ENCODE data around the gene TTC4.
"Not testable (repeated sequence)": the region's sequence is repeated elsewhere in the genome, so short reads cannot be mapped to it uniquely, and the experiment has no call there.

TTC4 gene

GRCh38 chr1:54772951-54773350, 57.3 kb downstream of the TTC4 start:
- Histone ChIP-seq H3K4me1 (ENCODE audit: insufficient read depth, low read length) (peaks cover 25% of the 10 kb centered on the region), H3K9ac (ENCODE audit: low read length) (no peak overlapping the region), H3K9me3 (ENCODE audit: low read length) (no peaks in the 10 kb centered on the region), H3K4me3 (ENCODE audit: low read depth in 1 of 2, low read length in 2 of 2) (no peak overlapping the region), H3K36me3 (ENCODE audit: insufficient read depth, low read length) (no peaks in the 10 kb centered on the region), H3K27me3 (ENCODE audit: control insufficient read depth in 1 of 2, insufficient read depth in 2 of 2, low read length in 2 of 2) (no peaks in the 10 kb centered on the region), H3K27ac (ENCODE audit: low read depth, low read length) (no peak overlapping the region)

- H3K27ac ChIP-seq (ENCODE audit: low read depth, low read length), result no peak overlapping the region
- peaks cover 28% of the 10 kb centered on the region for H3K4me1 ChIP-seq (ENCODE audit: insufficient read depth, low read length)
Observed at GRCh38 chr1:54774820-54775498, 59.3 kb downstream of the TTC4 start.

GRCh38 chr1:54775828-54776721, 60.4 kb downstream of the TTC4 start:
- H3K9me3 ChIP-seq (ENCODE audit: low read length); H3K4me3 ChIP-seq (ENCODE audit: low read depth in 1 of 2, low read length in 2 of 2); H3K27me3 ChIP-seq (ENCODE audit: control insufficient read depth in 1 of 2, insufficient read depth in 2 of 2, low read length in 2 of 2); H3K36me3 ChIP-seq (ENCODE audit: insufficient read depth, low read length); H3K9ac ChIP-seq (ENCODE audit: low read length): not testable (repeated sequence)
- H3K4me1 ChIP-seq (ENCODE audit: insufficient read depth, low read length), result peaks cover 28% of the 10 kb centered on the region
- H3K27ac ChIP-seq (ENCODE audit: low read depth, low read length), result peak overlapping the region; percentile 68

More at GRCh38 chr1:54774820-54775498, 59.3 kb downstream of the TTC4 start:
- no peak overlapping the region for H3K9ac ChIP-seq (ENCODE audit: low read length)
- H3K27me3 ChIP-seq (ENCODE audit: control insufficient read depth in 1 of 2, insufficient read depth in 2 of 2, low read length in 2 of 2), result no peaks in the 10 kb centered on the region
- H3K9me3 ChIP-seq (ENCODE audit: low read length), result no peaks in the 10 kb centered on the region
- no peaks in the 10 kb centered on the region for H3K36me3 ChIP-seq (ENCODE audit: insufficient read depth, low read length)
- H3K4me3 ChIP-seq (ENCODE audit: low read depth in 1 of 2, low read length in 2 of 2), result no peak overlapping the region

DNA sequence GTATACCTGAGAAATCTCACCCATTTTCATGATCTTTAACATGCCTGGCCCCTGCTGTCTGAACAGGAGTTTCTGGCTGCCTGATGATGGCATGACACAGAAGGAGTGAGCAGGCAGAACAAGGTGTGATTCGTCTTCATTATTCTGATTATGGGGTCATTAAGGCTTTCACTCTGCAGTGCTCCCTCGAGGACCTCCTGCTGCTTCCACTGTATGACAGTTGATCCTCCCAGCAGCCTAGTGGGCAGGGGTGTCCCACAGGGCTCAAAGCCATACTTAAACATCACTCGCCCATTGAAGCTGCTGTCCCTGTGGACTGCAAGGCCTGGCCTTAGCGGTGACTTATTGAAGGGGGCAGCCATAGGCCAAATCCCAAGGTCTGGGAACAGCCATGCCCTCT, 61.4 kb downstream of the TTC4 start:
- no peaks in the 10 kb centered on the region for H3K36me3 ChIP-seq (ENCODE audit: insufficient read depth, low read length)
- H3K4me1 ChIP-seq (ENCODE audit: insufficient read depth, low read length), result peaks cover 28% of the 10 kb centered on the region
- H3K9ac ChIP-seq (ENCODE audit: low read length), result no peak overlapping the region
- H3K4me3 ChIP-seq (ENCODE audit: low read depth in 1 of 2, low read length in 2 of 2), result no peak overlapping the region
- peak overlapping the region; percentile 21 for H3K27ac ChIP-seq (ENCODE audit: low read depth, low read length)
- no peaks in the 10 kb centered on the region for H3K9me3 ChIP-seq (ENCODE audit: low read length)
- H3K27me3 ChIP-seq (ENCODE audit: control insufficient read depth in 1 of 2, insufficient read depth in 2 of 2, low read length in 2 of 2), result peaks cover 0 to 12% of the 10 kb centered on the region in 2 donors

DNA sequence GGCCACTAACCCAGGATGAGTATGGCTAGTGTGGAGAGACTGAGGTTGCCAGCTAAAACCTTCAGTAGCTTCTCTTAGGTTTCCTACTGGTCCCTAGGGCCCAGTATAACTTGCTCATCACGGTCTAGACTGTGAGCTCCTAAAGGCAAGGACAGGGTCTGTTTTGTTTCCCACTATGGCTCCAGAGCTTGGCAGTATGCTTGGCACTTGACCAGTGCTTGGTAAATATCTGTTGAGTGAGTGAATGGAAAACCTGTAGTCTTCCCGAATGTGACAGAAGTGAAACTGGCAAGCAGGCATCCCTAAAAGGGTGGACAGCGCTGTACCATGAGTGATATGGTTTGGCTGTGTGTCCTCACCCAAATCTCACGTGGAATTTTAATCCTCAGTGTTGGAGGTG, 61.8 kb downstream of the TTC4 start:
- H3K27ac ChIP-seq (ENCODE audit: low read depth, low read length), result peak overlapping the region; percentile 21
- no peaks in the 10 kb centered on the region for H3K9me3 ChIP-seq (ENCODE audit: low read length)
- peaks cover 0 to 12% of the 10 kb centered on the region in 2 donors for H3K27me3 ChIP-seq (ENCODE audit: control insufficient read depth in 1 of 2, insufficient read depth in 2 of 2, low read length in 2 of 2)
- H3K4me3 ChIP-seq (ENCODE audit: low read depth in 1 of 2, low read length in 2 of 2), result peak overlapping the region in 1 of 2 donors; percentile 1
- no peaks in the 10 kb centered on the region for H3K36me3 ChIP-seq (ENCODE audit: insufficient read depth, low read length)
- H3K9ac ChIP-seq (ENCODE audit: low read length), result no peak overlapping the region
- H3K4me1 ChIP-seq (ENCODE audit: insufficient read depth, low read length), result peaks cover 28% of the 10 kb centered on the region

GRCh38 chr1:54781023-54781723, 65.5 kb downstream of the TTC4 start:
- Histone ChIP-seq H3K27me3 (ENCODE audit: control insufficient read depth in 1 of 2, insufficient read depth in 2 of 2, low read length in 2 of 2) (peaks cover 0 to 12% of the 10 kb centered on the region in 2 donors), H3K9me3 (ENCODE audit: low read length) (no peaks in the 10 kb centered on the region), H3K27ac (ENCODE audit: low read depth, low read length) (no peak overlapping the region), H3K4me3 (ENCODE audit: low read depth in 1 of 2, low read length in 2 of 2) (no peak overlapping the region), H3K9ac (ENCODE audit: low read length) (no peak overlapping the region), H3K36me3 (ENCODE audit: insufficient read depth, low read length) (no peaks in the 10 kb centered on the region), H3K4me1 (ENCODE audit: insufficient read depth, low read length) (peaks cover 20% of the 10 kb centered on the region)

GRCh38 chr1:54782156-54782555, 66.5 kb downstream of the TTC4 start:
- Histone ChIP-seq H3K27ac (ENCODE audit: low read depth, low read length) (no peak overlapping the region), H3K9me3 (ENCODE audit: low read length) (no peaks in the 10 kb centered on the region)

DNA sequence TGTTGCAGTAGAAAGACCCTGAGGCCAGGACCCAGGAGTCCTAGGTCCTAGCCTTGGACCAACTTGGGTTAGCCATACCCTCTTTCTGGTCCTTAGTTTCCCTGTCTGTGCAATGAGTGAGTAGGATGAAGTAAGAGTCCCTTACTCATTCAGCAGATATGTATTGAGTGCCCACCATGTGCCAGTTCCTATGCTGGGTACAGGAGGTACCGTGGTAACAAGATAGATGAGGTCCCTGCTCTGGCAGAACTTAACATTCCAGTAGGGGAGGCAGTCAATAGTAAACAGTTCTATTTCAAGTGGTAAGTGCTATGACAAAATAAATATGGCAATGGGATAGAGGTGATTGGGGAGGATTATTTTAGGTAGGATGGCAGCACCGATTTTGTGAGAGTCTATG, 66.9 kb downstream of the TTC4 start:
- peaks cover 0 to 12% of the 10 kb centered on the region in 2 donors for H3K27me3 ChIP-seq (ENCODE audit: control insufficient read depth in 1 of 2, insufficient read depth in 2 of 2, low read length in 2 of 2)
- H3K4me3 ChIP-seq (ENCODE audit: low read depth in 1 of 2, low read length in 2 of 2), result no peak overlapping the region
- H3K4me1 ChIP-seq (ENCODE audit: insufficient read depth, low read length), result peaks cover 6% of the 10 kb centered on the region
- no peak overlapping the region for H3K9ac ChIP-seq (ENCODE audit: low read length)
- no peaks in the 10 kb centered on the region for H3K36me3 ChIP-seq (ENCODE audit: insufficient read depth, low read length)
- H3K27ac ChIP-seq (ENCODE audit: low read depth, low read length), result no peak overlapping the region
- no peaks in the 10 kb centered on the region for H3K9me3 ChIP-seq (ENCODE audit: low read length)

More at GRCh38 chr1:54782156-54782555, 66.5 kb downstream of the TTC4 start:
- Histone ChIP-seq H3K36me3 (ENCODE audit: insufficient read depth, low read length) (no peaks in the 10 kb centered on the region), H3K4me1 (ENCODE audit: insufficient read depth, low read length) (peaks cover 10% of the 10 kb centered on the region), H3K9ac (ENCODE audit: low read length) (no peak overlapping the region), H3K4me3 (ENCODE audit: low read depth in 1 of 2, low read length in 2 of 2) (no peak overlapping the region), H3K27me3 (ENCODE audit: control insufficient read depth in 1 of 2, insufficient read depth in 2 of 2, low read length in 2 of 2) (peaks cover 0 to 12% of the 10 kb centered on the region in 2 donors)

DNA sequence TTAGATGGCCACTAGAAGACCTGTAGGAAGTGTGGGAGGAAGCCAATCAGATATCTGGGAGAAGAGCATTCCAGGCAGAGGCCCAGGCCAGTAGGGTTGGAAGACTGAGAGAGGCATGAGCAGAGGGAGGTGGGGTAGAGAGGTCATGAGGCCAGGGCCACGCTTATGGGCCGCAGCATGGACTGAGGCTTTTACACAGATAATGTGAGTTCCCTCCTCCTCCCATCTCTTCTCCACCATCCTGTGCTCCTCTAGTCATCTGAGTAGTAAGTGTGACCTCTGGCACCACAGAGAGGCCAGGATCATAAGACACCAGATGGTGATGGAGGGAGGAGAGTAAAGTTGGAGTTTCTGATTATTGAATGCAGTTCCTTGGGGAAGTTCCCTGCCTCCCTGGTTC, 68.4 kb downstream of the TTC4 start:
- no peak overlapping the region for H3K9ac ChIP-seq (ENCODE audit: low read length)
- H3K9me3 ChIP-seq (ENCODE audit: low read length), result no peaks in the 10 kb centered on the region
- H3K27ac ChIP-seq (ENCODE audit: low read depth, low read length), result no peak overlapping the region
- H3K36me3 ChIP-seq (ENCODE audit: insufficient read depth, low read length), result no peaks in the 10 kb centered on the region
- H3K4me1 ChIP-seq (ENCODE audit: insufficient read depth, low read length), result peaks cover 8% of the 10 kb centered on the region
- no peak overlapping the region for H3K4me3 ChIP-seq (ENCODE audit: low read depth in 1 of 2, low read length in 2 of 2)
- H3K27me3 ChIP-seq (ENCODE audit: control insufficient read depth in 1 of 2, insufficient read depth in 2 of 2, low read length in 2 of 2), result peaks cover 0 to 12% of the 10 kb centered on the region in 2 donors

DNA sequence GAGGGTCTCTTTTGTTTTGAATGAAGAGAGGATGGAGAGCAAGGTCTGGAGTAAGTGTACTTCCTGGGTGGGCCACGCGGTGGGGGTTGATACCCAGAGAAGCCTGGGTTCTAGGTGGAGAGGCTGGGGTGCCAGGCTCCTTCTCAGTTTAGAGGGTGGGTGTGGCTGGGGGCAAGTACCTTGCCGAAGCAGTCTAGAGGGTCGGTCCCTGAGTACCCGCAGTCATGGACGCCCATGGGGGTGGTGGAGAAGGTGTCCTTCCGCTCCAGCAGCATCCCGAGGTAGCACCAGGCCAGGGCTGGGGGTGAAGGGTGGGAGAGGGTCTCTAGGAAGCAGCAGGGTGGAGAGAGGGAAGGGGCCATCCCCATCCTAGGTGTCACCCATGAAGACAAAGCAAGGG, 71.1 kb downstream of the TTC4 start:
- no peaks in the 10 kb centered on the region for H3K27me3 ChIP-seq (ENCODE audit: control insufficient read depth in 1 of 2, insufficient read depth in 2 of 2, low read length in 2 of 2)
- peaks cover 27% of the 10 kb centered on the region for H3K4me1 ChIP-seq (ENCODE audit: insufficient read depth, low read length)
- no peak overlapping the region for H3K27ac ChIP-seq (ENCODE audit: low read depth, low read length)
- H3K36me3 ChIP-seq (ENCODE audit: insufficient read depth, low read length), result no peaks in the 10 kb centered on the region
- H3K4me3 ChIP-seq (ENCODE audit: low read depth in 1 of 2, low read length in 2 of 2), result no peak overlapping the region
- peaks cover under 1% of the 10 kb centered on the region for H3K9me3 ChIP-seq (ENCODE audit: low read length)
- H3K9ac ChIP-seq (ENCODE audit: low read length), result no peak overlapping the region

DNA sequence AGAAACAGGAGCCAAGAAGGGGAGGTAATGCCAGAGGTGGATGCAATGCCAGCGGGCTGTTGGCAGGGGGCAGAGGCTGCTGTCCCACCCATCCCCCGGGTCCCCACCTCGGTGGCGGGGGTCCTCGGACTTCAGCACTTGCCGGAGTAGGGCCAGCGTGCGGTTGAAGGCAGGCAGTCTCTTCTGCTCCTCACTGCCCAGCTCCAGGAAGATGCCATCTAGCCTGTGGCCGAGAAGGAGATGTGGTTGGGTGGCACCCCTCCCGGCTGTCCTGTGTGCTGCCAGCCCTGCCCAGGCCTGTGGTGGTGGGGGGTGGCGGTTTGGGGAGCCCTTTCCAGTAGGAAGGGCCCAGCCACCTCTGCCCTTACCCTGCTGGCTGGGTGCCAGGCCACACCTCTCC, 71.9 kb downstream of the TTC4 start:
- no peaks in the 10 kb centered on the region for H3K36me3 ChIP-seq (ENCODE audit: insufficient read depth, low read length)
- peaks cover 34% of the 10 kb centered on the region for H3K4me1 ChIP-seq (ENCODE audit: insufficient read depth, low read length)
- no peak overlapping the region for H3K4me3 ChIP-seq (ENCODE audit: low read depth in 1 of 2, low read length in 2 of 2)
- no peaks in the 10 kb centered on the region for H3K27me3 ChIP-seq (ENCODE audit: control insufficient read depth in 1 of 2, insufficient read depth in 2 of 2, low read length in 2 of 2)
- H3K27ac ChIP-seq (ENCODE audit: low read depth, low read length), result no peak overlapping the region
- H3K9ac ChIP-seq (ENCODE audit: low read length), result no peak overlapping the region
- H3K9me3 ChIP-seq (ENCODE audit: low read length), result peaks cover 5% of the 10 kb centered on the region
